Measurements from ENCODE around the gene UNC5C. TPM values are rescaled to one million over a fixed set of nuclear protein-coding genes. Genes with fewer than 3 reads are reported as not detected.

The UNC5C gene
- total RNA-seq, 4 donors from 2014 or later: 0.98 to 2.3 (median 1.2) TPM

DNA sequence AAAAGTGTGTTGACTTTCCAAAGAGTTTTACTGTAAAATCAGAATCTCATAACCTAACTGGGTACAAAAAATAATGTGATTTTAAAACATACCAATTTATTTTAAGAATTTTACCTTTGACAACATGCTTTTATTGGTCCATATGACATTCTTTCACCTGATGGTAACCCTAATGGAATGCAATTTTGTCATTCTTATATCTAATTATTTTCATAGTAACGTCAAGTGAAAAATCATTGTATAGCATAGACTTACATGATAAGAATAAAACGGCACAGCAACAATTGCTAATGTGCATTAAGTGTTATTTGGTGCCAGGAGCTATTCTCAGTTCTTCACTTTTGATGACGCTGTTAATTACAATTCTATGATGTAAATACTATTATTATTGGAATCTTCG is 13.6 kb downstream of the UNC5C start:
- H3K27me3 ChIP-seq: no peaks in the 10 kb centered on the region

DNA sequence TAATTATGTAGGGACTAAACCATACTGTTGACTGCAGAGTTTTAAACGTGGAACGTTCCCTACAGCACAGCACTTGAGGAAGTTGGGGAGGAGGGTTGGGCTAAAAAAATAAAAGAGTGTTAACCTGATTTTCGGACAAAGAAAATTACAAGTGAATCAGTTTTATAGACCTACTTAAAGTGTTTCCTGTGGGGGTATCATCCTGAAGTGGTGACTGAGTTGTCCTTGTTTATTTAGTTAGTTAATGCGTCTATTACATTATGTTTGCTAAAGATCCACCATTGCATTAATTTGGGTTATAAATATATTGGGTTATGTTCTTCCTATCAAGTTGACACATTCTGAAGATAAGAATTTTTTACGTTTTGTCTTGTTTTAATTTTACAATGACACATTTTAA is 14.7 kb downstream of the UNC5C start:
- Histone ChIP-seq H3K27ac (no peak overlapping the region), H3K36me3 (no peaks in the 10 kb centered on the region), H3K4me3 (no peak overlapping the region), H3K9me3 (no peaks in the 10 kb centered on the region), H3K27me3 (no peaks in the 10 kb centered on the region), H3K4me1 (no peaks in the 10 kb centered on the region)
- 65% methylated on average over 5 of the region's 5 CpGs for WGBS
- DNase-seq (ENCODE audit: low spot score in 2 of 2): no peak
- TF ChIP-seq EP300 (IDR thresholded peaks at IDR 0.05) (no peak), POLR2A (IDR thresholded peaks at IDR 0.05) (no peak), POLR2AphosphoS5 (IDR thresholded peaks at IDR 0.05) (no peak)
- TF ChIP-seq, protein P1, sequence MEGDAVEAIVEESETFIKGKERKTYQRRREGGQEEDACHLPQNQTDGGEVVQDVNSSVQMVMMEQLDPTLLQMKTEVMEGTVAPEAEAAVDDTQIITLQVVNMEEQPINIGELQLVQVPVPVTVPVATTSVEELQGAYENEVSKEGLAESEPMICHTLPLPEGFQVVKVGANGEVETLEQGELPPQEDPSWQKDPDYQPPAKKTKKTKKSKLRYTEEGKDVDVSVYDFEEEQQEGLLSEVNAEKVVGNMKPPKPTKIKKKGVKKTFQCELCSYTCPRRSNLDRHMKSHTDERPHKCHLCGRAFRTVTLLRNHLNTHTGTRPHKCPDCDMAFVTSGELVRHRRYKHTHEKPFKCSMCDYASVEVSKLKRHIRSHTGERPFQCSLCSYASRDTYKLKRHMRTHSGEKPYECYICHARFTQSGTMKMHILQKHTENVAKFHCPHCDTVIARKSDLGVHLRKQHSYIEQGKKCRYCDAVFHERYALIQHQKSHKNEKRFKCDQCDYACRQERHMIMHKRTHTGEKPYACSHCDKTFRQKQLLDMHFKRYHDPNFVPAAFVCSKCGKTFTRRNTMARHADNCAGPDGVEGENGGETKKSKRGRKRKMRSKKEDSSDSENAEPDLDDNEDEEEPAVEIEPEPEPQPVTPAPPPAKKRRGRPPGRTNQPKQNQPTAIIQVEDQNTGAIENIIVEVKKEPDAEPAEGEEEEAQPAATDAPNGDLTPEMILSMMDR (IDR thresholded peaks at IDR 0.05): no peak

More for the DNA sequence above, 13.6 kb downstream of the UNC5C start:
- no peak overlapping the region for H3K4me3 ChIP-seq
- no peak for DNase-seq (ENCODE audit: low spot score in 2 of 2)
- no peaks in the 10 kb centered on the region for H3K4me1 ChIP-seq
- TF ChIP-seq EP300 (IDR thresholded peaks at IDR 0.05): no peak
- TF ChIP-seq POLR2A (IDR thresholded peaks at IDR 0.05): no peak
- TF ChIP-seq, protein P1 (IDR thresholded peaks at IDR 0.05): no peak
- no peak for TF ChIP-seq POLR2AphosphoS5 (IDR thresholded peaks at IDR 0.05)
- no peak overlapping the region for H3K27ac ChIP-seq
- WGBS: 67% methylated on average over 4 of the region's 4 CpGs
- no peaks in the 10 kb centered on the region for H3K9me3 ChIP-seq
- no peaks in the 10 kb centered on the region for H3K36me3 ChIP-seq

DNA sequence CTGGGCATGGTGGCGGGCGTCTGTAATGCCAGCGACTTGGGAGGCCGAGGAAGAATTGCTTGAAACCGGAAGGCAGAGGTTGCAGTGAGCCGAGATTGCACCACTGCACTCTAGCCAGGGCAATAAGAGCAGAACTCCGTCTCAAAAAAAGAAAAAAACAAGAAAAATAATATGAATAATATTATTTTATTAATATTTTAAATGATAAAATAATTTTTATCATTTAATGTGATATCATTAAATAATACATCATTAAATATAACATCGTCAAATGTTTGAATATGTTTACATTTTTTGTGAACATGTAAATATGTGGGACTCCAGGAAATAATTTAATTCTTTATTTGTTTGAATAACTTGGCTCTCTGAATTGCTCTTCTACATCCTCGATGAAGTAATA is 15.5 kb downstream of the UNC5C start:
- no peak for DNase-seq (ENCODE audit: low spot score in 2 of 2)
- Histone ChIP-seq H3K36me3 (no peaks in the 10 kb centered on the region), H3K27ac (no peak overlapping the region), H3K9me3 (no peaks in the 10 kb centered on the region), H3K27me3 (no peaks in the 10 kb centered on the region), H3K4me1 (no peaks in the 10 kb centered on the region), H3K4me3 (no peak overlapping the region)
- WGBS: 86% methylated on average over 9 of the region's 9 CpGs
- no peak for TF ChIP-seq EP300 (IDR thresholded peaks at IDR 0.05)
- no peak for TF ChIP-seq POLR2A (IDR thresholded peaks at IDR 0.05)
- TF ChIP-seq, protein P1 (IDR thresholded peaks at IDR 0.05): no peak
- no peak for TF ChIP-seq POLR2AphosphoS5 (IDR thresholded peaks at IDR 0.05)

DNA sequence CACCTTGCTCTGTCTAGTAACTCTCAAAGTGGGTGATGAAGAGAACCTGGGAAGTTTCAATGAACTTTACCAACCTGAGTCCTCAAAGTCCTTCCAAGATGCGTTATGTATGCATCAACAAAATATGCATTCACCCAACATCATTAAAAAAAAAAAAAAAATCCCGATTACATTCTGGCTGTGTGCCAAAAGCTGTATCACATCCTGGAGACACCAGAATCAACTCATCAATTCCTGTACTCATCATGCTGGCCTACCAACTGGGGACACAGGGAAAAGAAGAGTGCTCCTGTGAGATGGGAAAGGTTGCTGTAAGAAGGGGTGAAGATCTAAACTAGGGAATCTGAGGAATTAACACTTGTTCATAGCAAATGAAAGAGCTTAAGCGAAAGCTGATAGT is 16.5 kb downstream of the UNC5C start:
- DNase-seq (ENCODE audit: low spot score in 2 of 2): no peak
- Histone ChIP-seq H3K4me1 (no peaks in the 10 kb centered on the region), H3K27ac (no peak overlapping the region), H3K27me3 (no peaks in the 10 kb centered on the region), H3K36me3 (no peaks in the 10 kb centered on the region), H3K9me3 (no peaks in the 10 kb centered on the region), H3K4me3 (no peak overlapping the region)
- TF ChIP-seq EP300 (IDR thresholded peaks at IDR 0.05): no peak
- no peak for TF ChIP-seq POLR2AphosphoS5 (IDR thresholded peaks at IDR 0.05)
- TF ChIP-seq POLR2A (IDR thresholded peaks at IDR 0.05): no peak
- 81% methylated on average over 3 of the region's 3 CpGs for WGBS

DNA sequence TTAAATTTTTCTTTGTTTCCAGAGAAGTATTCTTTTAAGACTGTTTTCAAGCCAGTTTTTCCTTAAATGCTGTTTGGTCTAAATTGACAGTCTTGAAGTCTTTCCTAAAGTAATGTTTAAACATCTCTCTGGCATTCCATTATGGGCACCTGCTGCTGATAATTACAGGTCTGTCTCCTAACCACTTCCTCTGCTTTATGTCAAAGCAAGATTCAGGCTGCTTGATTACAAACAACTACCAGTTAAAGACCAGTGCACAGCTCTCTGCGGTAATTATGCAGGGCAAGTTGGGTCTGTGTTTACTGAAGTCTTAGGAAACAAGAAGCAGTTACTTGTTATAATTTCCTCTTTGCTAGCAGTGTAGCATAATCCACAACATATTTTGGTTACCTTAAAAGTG is 17.6 kb downstream of the UNC5C start:
- no peaks in the 10 kb centered on the region for H3K9me3 ChIP-seq
- WGBS: 61% methylated on average over 1 of the region's 1 CpG
- no peaks in the 10 kb centered on the region for H3K27me3 ChIP-seq
- DNase-seq (ENCODE audit: low spot score in 2 of 2): no peak
- no peak overlapping the region for H3K27ac ChIP-seq
- no peak overlapping the region for H3K4me3 ChIP-seq
- no peak for TF ChIP-seq EP300 (IDR thresholded peaks at IDR 0.05)
- H3K4me1 ChIP-seq: no peaks in the 10 kb centered on the region
- H3K36me3 ChIP-seq: no peaks in the 10 kb centered on the region

DNA sequence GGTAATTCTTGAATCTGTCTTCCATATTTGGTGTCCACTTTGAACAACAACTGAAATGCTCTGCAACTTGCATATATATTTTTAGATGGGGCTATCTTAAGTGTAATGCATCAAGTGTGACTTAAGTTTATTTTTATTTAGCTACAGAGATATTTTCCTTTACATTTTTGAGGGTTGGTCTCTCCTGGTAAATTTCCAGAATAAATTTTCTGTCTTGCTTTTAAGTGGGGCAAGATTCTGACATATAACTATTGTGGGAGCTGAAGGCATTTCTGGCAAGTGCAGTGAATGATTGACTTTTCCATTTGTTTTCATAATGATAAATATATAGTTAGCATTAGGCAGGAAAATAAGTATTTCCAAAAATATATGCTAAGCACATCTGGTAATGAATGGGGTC is 18.8 kb downstream of the UNC5C start:
- H3K27me3 ChIP-seq: no peaks in the 10 kb centered on the region
- TF ChIP-seq POLR2AphosphoS5 (IDR thresholded peaks at IDR 0.05) (no peak), POLR2A (IDR thresholded peaks at IDR 0.05) (no peak), EP300 (IDR thresholded peaks at IDR 0.05) (no peak)
- TF ChIP-seq, protein P1 (IDR thresholded peaks at IDR 0.05): no peak
- H3K4me1 ChIP-seq: no peaks in the 10 kb centered on the region
- no peaks in the 10 kb centered on the region for H3K9me3 ChIP-seq
- no peak for DNase-seq (ENCODE audit: low spot score in 2 of 2)
- H3K36me3 ChIP-seq: no peaks in the 10 kb centered on the region
- H3K27ac ChIP-seq: no peak overlapping the region
- H3K4me3 ChIP-seq: no peak overlapping the region
